ENCODE measurements around the gene NTSR1. TPM values are rescaled to one million over a fixed set of nuclear protein-coding genes. Genes with fewer than 3 reads are reported as not detected.
A peak's percentile ranks its signal among the peaks of the same experiment; 100 is the strongest.

NTSR1 gene
- total and polyA plus RNA-seq, 5 donors: 0.06 TPM; not detected in 4

- no peaks in the 10 kb centered on the region for H3K4me1 ChIP-seq (ENCODE audit: control insufficient read depth, insufficient read depth, low read length)
- WGBS: 79% methylated on average over 12 of the region's 12 CpGs
- no peak for ATAC-seq
- no peak overlapping the region for H3K27ac ChIP-seq (ENCODE audit: low read length)
- H3K4me3 ChIP-seq (ENCODE audit: low read length): no peak overlapping the region
- H3K9me3 ChIP-seq (ENCODE audit: control insufficient read depth, low read length): no peaks in the 10 kb centered on the region
- intact Hi-C loops (cut with DNase I): no loop called here
- no peak for DNase-seq
- no peaks in the 10 kb centered on the region for H3K27me3 ChIP-seq (ENCODE audit: control insufficient read depth, insufficient read depth)
Observed at GRCh38 chr20:62719250-62719935, 10.8 kb downstream of the NTSR1 start.

GRCh38 chr20:62721511-62722370, 13.1 kb downstream of the NTSR1 start:
- ATAC-seq: no peak
- Histone ChIP-seq H3K4me3 (ENCODE audit: low read length) (no peak overlapping the region), H3K27ac (ENCODE audit: low read length) (no peak overlapping the region), H3K4me1 (ENCODE audit: control insufficient read depth, insufficient read depth, low read length) (no peaks in the 10 kb centered on the region), H3K9me3 (ENCODE audit: control insufficient read depth, low read length) (no peaks in the 10 kb centered on the region), H3K27me3 (ENCODE audit: control insufficient read depth, insufficient read depth) (no peaks in the 10 kb centered on the region)
- DNase-seq: no peak
- intact Hi-C loops (cut with DNase I): no loop called here
- WGBS: 85% methylated on average over 7 of the region's 7 CpGs

- Histone ChIP-seq H3K4me3 (ENCODE audit: low read length) (no peak overlapping the region), H3K27ac (ENCODE audit: low read length) (no peak overlapping the region), H3K9me3 (ENCODE audit: control insufficient read depth, low read length) (no peaks in the 10 kb centered on the region), H3K27me3 (ENCODE audit: control insufficient read depth, insufficient read depth) (no peaks in the 10 kb centered on the region), H3K4me1 (ENCODE audit: control insufficient read depth, insufficient read depth, low read length) (no peaks in the 10 kb centered on the region)
- intact Hi-C loops (cut with DNase I): no loop called here
- DNase-seq (no peak), ATAC-seq (no peak)
- WGBS: 86% methylated on average over 6 of the region's 6 CpGs
Observed at GRCh38 chr20:62722627-62723026, 14.0 kb downstream of the NTSR1 start.

- H3K4me1 ChIP-seq (ENCODE audit: control insufficient read depth, insufficient read depth, low read length): no peaks in the 10 kb centered on the region
- DNase-seq: peak in 2 of 3 donors; percentile 36 to 42
- intact Hi-C loops (cut with DNase I): no loop called here
- no peak for ATAC-seq
- WGBS: 22% methylated on average over 13 of the region's 13 CpGs
- H3K27ac ChIP-seq (ENCODE audit: low read length): no peak overlapping the region
- no peaks in the 10 kb centered on the region for H3K27me3 ChIP-seq (ENCODE audit: control insufficient read depth, insufficient read depth)
- no peak overlapping the region for H3K4me3 ChIP-seq (ENCODE audit: low read length)
- no peaks in the 10 kb centered on the region for H3K9me3 ChIP-seq (ENCODE audit: control insufficient read depth, low read length)
Observed at GRCh38 chr20:62723351-62723750, 14.7 kb downstream of the NTSR1 start.

GRCh38 chr20:62723768-62724450, 15.3 kb downstream of the NTSR1 start:
- H3K27ac ChIP-seq (ENCODE audit: low read length): no peak overlapping the region
- 63% methylated on average over 11 of the region's 11 CpGs for WGBS

GRCh38 chr20:62724692-62725595, 16.3 kb downstream of the NTSR1 start:
- H3K9me3 ChIP-seq (ENCODE audit: control insufficient read depth, low read length): no peaks in the 10 kb centered on the region
- H3K4me3 ChIP-seq (ENCODE audit: low read length): no peak overlapping the region
- no peak overlapping the region for H3K27ac ChIP-seq (ENCODE audit: low read length)
- 84% methylated on average over 24 of the region's 24 CpGs for WGBS
- DNase-seq (peak in 1 of 3 donors; percentile 20), ATAC-seq (no peak)
- intact Hi-C loops (cut with DNase I): no loop called here
- H3K27me3 ChIP-seq (ENCODE audit: control insufficient read depth, insufficient read depth): no peaks in the 10 kb centered on the region
- H3K4me1 ChIP-seq (ENCODE audit: control insufficient read depth, insufficient read depth, low read length): no peaks in the 10 kb centered on the region

More at GRCh38 chr20:62723768-62724450, 15.3 kb downstream of the NTSR1 start:
- H3K4me3 ChIP-seq (ENCODE audit: low read length): no peak overlapping the region
- DNase-seq: peak in 1 of 3 donors; percentile 17
- no peaks in the 10 kb centered on the region for H3K27me3 ChIP-seq (ENCODE audit: control insufficient read depth, insufficient read depth)
- no peak for ATAC-seq
- no peaks in the 10 kb centered on the region for H3K4me1 ChIP-seq (ENCODE audit: control insufficient read depth, insufficient read depth, low read length)
- intact Hi-C loops (cut with DNase I): no loop called here
- H3K9me3 ChIP-seq (ENCODE audit: control insufficient read depth, low read length): no peaks in the 10 kb centered on the region

GRCh38 chr20:62725596-62726268, 17.1 kb downstream of the NTSR1 start:
- intact Hi-C loops (cut with DNase I): no loop called here
- Histone ChIP-seq H3K4me1 (ENCODE audit: control insufficient read depth, insufficient read depth, low read length) (no peaks in the 10 kb centered on the region), H3K27ac (ENCODE audit: low read length) (no peak overlapping the region), H3K9me3 (ENCODE audit: control insufficient read depth, low read length) (no peaks in the 10 kb centered on the region), H3K27me3 (ENCODE audit: control insufficient read depth, insufficient read depth) (no peaks in the 10 kb centered on the region), H3K4me3 (ENCODE audit: low read length) (no peak overlapping the region)
- WGBS: 83% methylated on average over 15 of the region's 15 CpGs
- DNase-seq (peak in 1 of 3 donors; percentile 15), ATAC-seq (no peak)

GRCh38 chr20:62726276-62726675, 17.6 kb downstream of the NTSR1 start:
- Histone ChIP-seq H3K4me1 (ENCODE audit: control insufficient read depth, insufficient read depth, low read length) (no peaks in the 10 kb centered on the region), H3K27ac (ENCODE audit: low read length) (no peak overlapping the region), H3K9me3 (ENCODE audit: control insufficient read depth, low read length) (no peaks in the 10 kb centered on the region), H3K4me3 (ENCODE audit: low read length) (no peak overlapping the region), H3K27me3 (ENCODE audit: control insufficient read depth, insufficient read depth) (no peaks in the 10 kb centered on the region)
- WGBS: 81% methylated on average over 12 of the region's 12 CpGs
- intact Hi-C loops (cut with DNase I): no loop called here
- DNase-seq: peak in 1 of 3 donors; percentile 14
- ATAC-seq: no peak

GRCh38 chr20:62726716-62727583, 18.3 kb downstream of the NTSR1 start:
- H3K9me3 ChIP-seq (ENCODE audit: control insufficient read depth, low read length): no peaks in the 10 kb centered on the region
- no peaks in the 10 kb centered on the region for H3K27me3 ChIP-seq (ENCODE audit: control insufficient read depth, insufficient read depth)
- H3K27ac ChIP-seq (ENCODE audit: low read length): no peak overlapping the region
- DNase-seq: peak in 1 of 3 donors; percentile 22
- ATAC-seq: no peak
- WGBS: 78% methylated on average over 31 of the region's 31 CpGs
- H3K4me3 ChIP-seq (ENCODE audit: low read length): no peak overlapping the region
- no peaks in the 10 kb centered on the region for H3K4me1 ChIP-seq (ENCODE audit: control insufficient read depth, insufficient read depth, low read length)
- intact Hi-C loops (cut with DNase I): no loop called here

All from right cardiac atrium (tissue), 5 donors.